ENCODE data around the gene MROH7. TPM values are rescaled to one million over a fixed set of nuclear protein-coding genes. Genes with fewer than 3 reads are reported as not detected.

Gene MROH7
- total RNA-seq, 4 donors from 2014 or later: 0.13 to 4.4 (median 0.60) TPM

DNA sequence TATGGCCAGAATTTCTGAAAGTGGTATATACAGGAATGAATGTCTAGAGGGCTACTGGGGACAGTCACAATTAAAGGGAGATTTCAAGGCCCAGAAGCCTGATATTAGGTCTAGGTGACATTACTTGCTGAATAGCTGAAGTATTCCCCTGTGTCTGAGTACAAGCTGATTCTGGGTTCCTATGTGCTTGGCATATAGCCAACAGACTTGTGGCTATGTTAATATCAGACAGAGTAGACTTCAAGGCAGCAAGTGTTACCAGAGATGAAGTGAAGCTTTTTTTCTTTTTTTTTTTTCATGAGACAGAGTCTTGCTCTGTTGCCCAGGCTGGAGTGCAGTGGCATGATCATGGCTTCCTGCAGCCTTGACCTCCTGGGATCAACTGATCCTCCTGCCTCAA is 82.4 kb downstream of the MROH7 start:
- Histone ChIP-seq H3K27ac (no peak overlapping the region), H3K36me3 (peaks cover 11 to 100% (median 20%) of the 10 kb centered on the region in 3 donors), H3K4me3 (no peak overlapping the region), H3K27me3 (no peaks in the 10 kb centered on the region), H3K9me3 (no peaks in the 10 kb centered on the region), H3K4me1 (no peaks in the 10 kb centered on the region)
- no peak for DNase-seq
- intact Hi-C loops (cut with DNase I): no loop called here
- TF ChIP-seq POLR2A (IDR thresholded peaks at IDR 0.05): no peak
- TF ChIP-seq, protein P1, sequence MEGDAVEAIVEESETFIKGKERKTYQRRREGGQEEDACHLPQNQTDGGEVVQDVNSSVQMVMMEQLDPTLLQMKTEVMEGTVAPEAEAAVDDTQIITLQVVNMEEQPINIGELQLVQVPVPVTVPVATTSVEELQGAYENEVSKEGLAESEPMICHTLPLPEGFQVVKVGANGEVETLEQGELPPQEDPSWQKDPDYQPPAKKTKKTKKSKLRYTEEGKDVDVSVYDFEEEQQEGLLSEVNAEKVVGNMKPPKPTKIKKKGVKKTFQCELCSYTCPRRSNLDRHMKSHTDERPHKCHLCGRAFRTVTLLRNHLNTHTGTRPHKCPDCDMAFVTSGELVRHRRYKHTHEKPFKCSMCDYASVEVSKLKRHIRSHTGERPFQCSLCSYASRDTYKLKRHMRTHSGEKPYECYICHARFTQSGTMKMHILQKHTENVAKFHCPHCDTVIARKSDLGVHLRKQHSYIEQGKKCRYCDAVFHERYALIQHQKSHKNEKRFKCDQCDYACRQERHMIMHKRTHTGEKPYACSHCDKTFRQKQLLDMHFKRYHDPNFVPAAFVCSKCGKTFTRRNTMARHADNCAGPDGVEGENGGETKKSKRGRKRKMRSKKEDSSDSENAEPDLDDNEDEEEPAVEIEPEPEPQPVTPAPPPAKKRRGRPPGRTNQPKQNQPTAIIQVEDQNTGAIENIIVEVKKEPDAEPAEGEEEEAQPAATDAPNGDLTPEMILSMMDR (IDR thresholded peaks at IDR 0.05): no peak

DNA sequence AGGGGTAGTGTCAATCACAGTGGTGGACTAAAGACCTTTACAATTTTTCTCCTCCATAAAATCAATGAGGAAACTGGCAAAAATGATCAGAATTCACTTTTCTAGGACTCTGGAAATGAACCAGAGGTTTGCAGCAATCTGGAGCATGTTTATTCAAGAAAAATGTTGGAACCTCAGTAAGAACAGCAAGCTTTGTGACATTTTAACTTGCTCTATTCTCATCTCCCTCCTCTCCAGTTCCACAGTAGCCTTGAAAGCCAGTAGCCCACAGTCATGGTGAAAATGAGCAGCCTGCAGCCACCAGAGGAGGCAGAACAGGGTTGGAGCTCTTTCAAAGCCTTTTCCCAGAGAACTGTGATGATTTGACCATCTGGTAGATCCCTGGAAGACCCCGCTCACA is 83.2 kb downstream of the MROH7 start:
- no peak for TF ChIP-seq POLR2A (IDR thresholded peaks at IDR 0.05)
- TF ChIP-seq, protein P1 (IDR thresholded peaks at IDR 0.05): no peak
- no peaks in the 10 kb centered on the region for H3K27me3 ChIP-seq
- H3K9me3 ChIP-seq: no peaks in the 10 kb centered on the region
- H3K36me3 ChIP-seq: peaks cover 11 to 100% (median 27%) of the 10 kb centered on the region in 3 donors
- 88 to 100% methylated on average over 1 of the region's 1 CpG for WGBS, 2 donors
- no peak overlapping the region for H3K4me3 ChIP-seq
- H3K4me1 ChIP-seq: no peaks in the 10 kb centered on the region
- no peak overlapping the region for H3K27ac ChIP-seq
- intact Hi-C loops (cut with DNase I): no loop called here
- DNase-seq: no peak

DNA sequence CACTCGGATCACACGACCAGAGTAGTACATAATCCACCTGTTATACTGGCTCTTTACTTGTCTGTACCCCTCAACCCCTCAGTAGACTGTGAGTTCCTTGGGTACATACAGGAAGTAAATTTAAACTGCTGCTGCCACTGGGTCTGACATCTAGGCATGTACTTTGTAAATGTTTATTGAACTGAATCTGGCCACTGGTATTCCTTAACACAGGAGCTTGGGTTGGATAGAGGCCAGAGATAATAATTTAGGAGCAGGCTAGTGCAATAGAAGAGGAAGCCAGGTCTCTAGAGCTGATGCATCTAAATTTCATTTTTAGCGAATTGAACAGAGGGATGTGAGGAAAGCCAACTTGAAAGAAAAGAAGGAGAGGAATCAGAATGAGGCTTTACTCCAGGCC is 86.4 kb downstream of the MROH7 start:
- intact Hi-C loops (cut with DNase I): no loop called here

DNA sequence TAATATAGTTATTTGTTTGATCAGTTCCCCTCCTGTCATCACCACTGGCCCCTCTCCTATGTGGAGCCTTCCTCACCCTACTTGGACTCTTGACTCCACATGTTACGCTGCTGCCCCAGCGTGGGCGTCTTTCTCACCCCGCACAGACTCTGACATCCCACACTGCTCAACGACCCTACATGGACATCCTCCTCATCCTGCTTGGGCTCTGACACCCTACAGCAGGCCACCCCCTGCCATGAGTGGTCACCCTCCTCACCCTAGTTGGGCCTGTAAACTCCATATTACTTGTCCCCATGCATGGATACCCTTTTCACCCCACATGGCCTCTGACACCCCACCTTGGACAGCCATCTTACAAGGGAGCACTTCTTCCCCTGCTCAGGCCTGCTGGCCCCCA is 95.1 kb downstream of the MROH7 start:
- intact Hi-C loops (cut with DNase I): no loop called here
- H3K27ac ChIP-seq: no peak overlapping the region
- no peaks in the 10 kb centered on the region for H3K27me3 ChIP-seq
- TF ChIP-seq POLR2A (IDR thresholded peaks at IDR 0.05): no peak
- TF ChIP-seq, protein P1 (IDR thresholded peaks at IDR 0.05): no peak
- no peaks in the 10 kb centered on the region for H3K4me1 ChIP-seq
- no peak overlapping the region for H3K4me3 ChIP-seq
- 90 to 93% methylated on average over 5 of the region's 5 CpGs for WGBS, 2 donors
- H3K36me3 ChIP-seq: peaks cover 8 to 100% (median 47%) of the 10 kb centered on the region in 3 donors
- DNase-seq: no peak
- no peaks in the 10 kb centered on the region for H3K9me3 ChIP-seq

More for the DNA sequence above, 86.4 kb downstream of the MROH7 start:
- no peak for DNase-seq
- TF ChIP-seq, protein P1 (IDR thresholded peaks at IDR 0.05): no peak
- H3K4me3 ChIP-seq: no peak overlapping the region
- H3K27me3 ChIP-seq: no peaks in the 10 kb centered on the region
- H3K36me3 ChIP-seq: peaks cover 11 to 100% (median 40%) of the 10 kb centered on the region in 3 donors
- no peak overlapping the region for H3K27ac ChIP-seq
- H3K9me3 ChIP-seq: no peaks in the 10 kb centered on the region
- no peaks in the 10 kb centered on the region for H3K4me1 ChIP-seq
- 76 to 81% methylated on average over 3 of the region's 3 CpGs for WGBS, 2 donors

DNA sequence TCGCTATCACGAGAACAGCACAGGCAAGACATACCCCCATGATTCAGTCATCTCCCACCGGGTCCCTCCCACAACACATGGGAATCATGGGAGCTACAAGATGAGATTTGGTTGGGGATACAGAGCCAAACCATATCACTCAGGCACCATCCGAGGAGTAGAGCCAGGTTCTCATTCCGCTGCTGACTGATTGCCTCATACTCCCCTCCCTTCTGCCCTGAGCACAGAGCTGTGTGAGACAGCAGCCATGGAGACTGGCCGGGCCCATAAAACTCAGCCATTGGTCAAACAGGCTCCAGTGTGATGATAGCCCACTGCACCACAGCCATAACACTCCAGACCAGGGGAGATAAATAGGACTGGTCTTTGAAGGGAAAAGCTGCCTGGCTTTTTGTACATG is 96.7 kb downstream of the MROH7 start:
- H3K27me3 ChIP-seq: no peaks in the 10 kb centered on the region
- H3K9me3 ChIP-seq: no peaks in the 10 kb centered on the region
- no peak for DNase-seq
- 93 to 96% methylated on average over 3 to 5 of the region's 6 CpGs for WGBS, 2 donors
- intact Hi-C loops (cut with DNase I): no loop called here
- TF ChIP-seq, protein P1 (IDR thresholded peaks at IDR 0.05): no peak
- no peak for TF ChIP-seq POLR2A (IDR thresholded peaks at IDR 0.05)
- H3K4me3 ChIP-seq: no peak overlapping the region
- H3K36me3 ChIP-seq: peaks cover 8 to 100% (median 45%) of the 10 kb centered on the region in 3 donors
- H3K4me1 ChIP-seq: no peaks in the 10 kb centered on the region
- H3K27ac ChIP-seq: no peak overlapping the region
